GM06990 (cell line): ENCODE results near the gene C2orf72.

ENCODE experiments used
- DNase-seq: peaks from one replicate; pipeline ENCODE4 v3.0.0-alpha.2; 2011; ENCODE audit not compliant: insufficient read length; ENCODE audit errors: extremely low read depth
- H3K27me3 ChIP-seq: replicated peaks from 2 replicates; pipeline ENCODE4 v1.6.0; 2011; ENCODE audit warnings: low read length; ENCODE audit not compliant: control insufficient read depth, insufficient read depth
- H3K36me3 ChIP-seq: 2 replicates; pipeline ENCODE4 v1.5.1; 2011; ENCODE audit warnings: low read length; ENCODE audit not compliant: control insufficient read depth, insufficient read depth
- H3K4me3 ChIP-seq: replicated peaks from 2 replicates; pipeline ENCODE4 v1.5.1; 2011; ENCODE audit warnings: low read depth, mild to moderate bottlenecking, control low read depth, low read length
- CTCF ChIP-seq: IDR thresholded peaks from 2 replicates; pipeline ENCODE4 v1.5.1; 2011; ENCODE audit warnings: low read length, control low read depth, mild to moderate bottlenecking, inconsistent platforms; ENCODE audit not compliant: insufficient read depth, poor library complexity, severe bottlenecking

C2orf72 gene

GRCh38 chr2:231069379-231070054, 32.2 kb downstream of the C2orf72 start:
- peaks cover 10% of the 10 kb centered on the region for H3K36me3 ChIP-seq
- TF ChIP-seq CTCF = no peak
- no peak for DNase-seq

GRCh38 chr2:231084565-231084964, 47.2 kb downstream of the C2orf72 start:
- DNase-seq = no peak
- Histone ChIP-seq H3K4me3 (no peak overlapping the region), H3K27me3 (no peaks in the 10 kb centered on the region), H3K36me3 (peaks cover 15% of the 10 kb centered on the region)
- TF ChIP-seq CTCF = no peak

More at GRCh38 chr2:231069379-231070054, 32.2 kb downstream of the C2orf72 start:
- Histone ChIP-seq H3K27me3 (no peaks in the 10 kb centered on the region), H3K4me3 (no peak overlapping the region)

GRCh38 chr2:231088754-231089153, 51.4 kb downstream of the C2orf72 start:
- Histone ChIP-seq H3K36me3 (peaks cover 8% of the 10 kb centered on the region), H3K4me3 (no peak overlapping the region), H3K27me3 (no peaks in the 10 kb centered on the region)
- no peak for DNase-seq
- no peak for TF ChIP-seq CTCF

- DNase-seq = no peak
- H3K36me3 ChIP-seq = peaks cover 2% of the 10 kb centered on the region
- H3K27me3 ChIP-seq = no peaks in the 10 kb centered on the region
- H3K4me3 ChIP-seq = no peak overlapping the region
- TF ChIP-seq CTCF = no peak
These were observed 56.6 kb downstream of the C2orf72 start for GRCh38 chr2:231093933-231094332.

- peaks cover 3% of the 10 kb centered on the region for H3K36me3 ChIP-seq
These were observed 57.5 kb downstream of the C2orf72 start for GRCh38 chr2:231094736-231095346.

More at GRCh38 chr2:231094736-231095346, 57.5 kb downstream of the C2orf72 start:
- no peak for TF ChIP-seq CTCF
- Histone ChIP-seq H3K4me3 (no peak overlapping the region), H3K27me3 (no peaks in the 10 kb centered on the region)
- no peak for DNase-seq
